Prostate gland (tissue), 2 donors: ENCODE measurements around the gene PRKAG2.

Experiments used
- POLR2AphosphoS5 ChIP-seq: sonication (generic); formaldehyde crosslinking; IDR thresholded peaks from one replicate; pipeline ENCODE4 v1.6.1; 2017; ENCODE audit warnings: antibody characterized with exemption
- TF ChIP-seq, protein P1 (sequence below), 4 experiments: fragments of 200-600 bp in 2 of 4; fragments of 450-650 bp in 2 of 4; sonication (generic) in 2 of 4; IDR thresholded peaks; 1 replicate in 3 of 4; 2 replicates in 1 of 4; pipeline ENCODE4 v1.5.1; 2016 to 2019; ENCODE audit warnings: antibody characterized with exemption in 4 of 4, mild to moderate bottlenecking in 2 of 4, moderate library complexity in 2 of 4

GRCh38 chr7:151719031-151719896 is 157.7 kb downstream of the PRKAG2 start:
- TF ChIP-seq, protein P1, sequence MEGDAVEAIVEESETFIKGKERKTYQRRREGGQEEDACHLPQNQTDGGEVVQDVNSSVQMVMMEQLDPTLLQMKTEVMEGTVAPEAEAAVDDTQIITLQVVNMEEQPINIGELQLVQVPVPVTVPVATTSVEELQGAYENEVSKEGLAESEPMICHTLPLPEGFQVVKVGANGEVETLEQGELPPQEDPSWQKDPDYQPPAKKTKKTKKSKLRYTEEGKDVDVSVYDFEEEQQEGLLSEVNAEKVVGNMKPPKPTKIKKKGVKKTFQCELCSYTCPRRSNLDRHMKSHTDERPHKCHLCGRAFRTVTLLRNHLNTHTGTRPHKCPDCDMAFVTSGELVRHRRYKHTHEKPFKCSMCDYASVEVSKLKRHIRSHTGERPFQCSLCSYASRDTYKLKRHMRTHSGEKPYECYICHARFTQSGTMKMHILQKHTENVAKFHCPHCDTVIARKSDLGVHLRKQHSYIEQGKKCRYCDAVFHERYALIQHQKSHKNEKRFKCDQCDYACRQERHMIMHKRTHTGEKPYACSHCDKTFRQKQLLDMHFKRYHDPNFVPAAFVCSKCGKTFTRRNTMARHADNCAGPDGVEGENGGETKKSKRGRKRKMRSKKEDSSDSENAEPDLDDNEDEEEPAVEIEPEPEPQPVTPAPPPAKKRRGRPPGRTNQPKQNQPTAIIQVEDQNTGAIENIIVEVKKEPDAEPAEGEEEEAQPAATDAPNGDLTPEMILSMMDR (IDR thresholded peaks at IDR 0.05): no peak
- no peak for TF ChIP-seq POLR2AphosphoS5
